Liver (tissue), 9 donors: Measurements from ENCODE around the gene OR2J3. TPM values are rescaled to one million over a fixed set of nuclear protein-coding genes. Genes with fewer than 3 reads are reported as not detected.

ENCODE experiments used
- DNase-seq: peaks from one replicate; pipeline ENCODE4 v3.0.0-alpha.2; 2017; ENCODE audit warnings: low spot score
- H3K27ac ChIP-seq, 2 donors: one replicate each; pipeline ENCODE4 v1.7.0; 2013; ENCODE audit warnings: inconsistent platforms in 2 of 2, low read length in 2 of 2, control low read depth in 1 of 2, low read depth in 1 of 2, mild to moderate bottlenecking in 1 of 2
- H3K27me3 ChIP-seq, 4 donors: one replicate each; pipeline versions ENCODE4 v1.6.1 to v1.7.0; 2013; ENCODE audit warnings: low read length in 3 of 4, inconsistent platforms in 1 of 4, mild to moderate bottlenecking in 1 of 4, moderate library complexity in 1 of 4; ENCODE audit not compliant: control insufficient read depth in 4 of 4, insufficient read depth in 4 of 4
- H3K36me3 ChIP-seq, 4 donors: one replicate each; pipeline versions ENCODE4 v1.6.1 to v1.7.0; 2013; ENCODE audit warnings: low read length in 3 of 4, mild to moderate bottlenecking in 3 of 4, low read depth in 1 of 4, moderate library complexity in 1 of 4; ENCODE audit not compliant: control insufficient read depth in 4 of 4, insufficient read depth in 3 of 4
- H3K4me1 ChIP-seq, 4 donors: one replicate each; pipeline versions ENCODE4 v1.6.1 to v1.7.0; 2013; ENCODE audit warnings: low read length in 3 of 4, mild to moderate bottlenecking in 3 of 4, moderate library complexity in 1 of 4; ENCODE audit not compliant: control insufficient read depth in 4 of 4, insufficient read depth in 4 of 4
- H3K4me3 ChIP-seq, 3 donors: one replicate each; pipeline versions ENCODE4 v1.6.1 to v1.7.0; 2013; ENCODE audit warnings: low read length in 3 of 3, control low read depth in 1 of 3, low read depth in 1 of 3, mild to moderate bottlenecking in 1 of 3
- H3K9ac ChIP-seq, 2 donors: one replicate each; pipeline ENCODE4 v1.7.0; 2013; ENCODE audit warnings: low read length in 2 of 2, mild to moderate bottlenecking in 2 of 2, moderate library complexity in 2 of 2, control low read depth in 1 of 2, low read depth in 1 of 2
- H3K9me3 ChIP-seq, 4 donors: one replicate each; pipeline versions ENCODE4 v1.6.1 to v1.7.0; 2013; ENCODE audit warnings: low read length in 3 of 4; ENCODE audit not compliant: control insufficient read depth in 4 of 4
- ATF3 ChIP-seq: IDR thresholded peaks from 2 replicates; pipeline ENCODE4 v1.6.1; 2016; ENCODE audit warnings: antibody characterized with exemption
- CTCF ChIP-seq: fragments of 150-350 bp; IDR thresholded peaks from 2 replicates; pipeline ENCODE4 v1.5.1; 2017; ENCODE audit warnings: improper control_type of control experiment, low read depth, low read length; ENCODE audit not compliant: missing input control
- FOXA2 ChIP-seq: IDR thresholded peaks from 2 replicates; pipeline ENCODE4 v1.6.1; 2016; ENCODE audit warnings: antibody characterized with exemption
- GABPA ChIP-seq, 2 donors: IDR thresholded peaks in 1 of 2; conservative IDR thresholded peaks in 1 of 2; 2 replicates each; pipeline ENCODE4 v1.6.1; 2016; ENCODE audit warnings: antibody characterized with exemption in 2 of 2, mild to moderate bottlenecking in 1 of 2, moderate library complexity in 1 of 2
- HNF4A ChIP-seq, 2 donors: conservative IDR thresholded peaks; 2 replicates each; pipeline ENCODE4 v1.6.1; 2016; ENCODE audit warnings: antibody characterized with exemption in 2 of 2, mild to moderate bottlenecking in 2 of 2
- HNF4G ChIP-seq: IDR thresholded peaks from 2 replicates; pipeline ENCODE4 v1.6.1; 2016; ENCODE audit warnings: antibody characterized with exemption
- JUND ChIP-seq, 2 donors: IDR thresholded peaks; 2 replicates each; pipeline ENCODE4 v1.6.1; 2016; ENCODE audit warnings: antibody characterized with exemption in 2 of 2
- NR2F2 ChIP-seq: IDR thresholded peaks from 2 replicates; pipeline ENCODE4 v1.6.1; 2016; ENCODE audit warnings: antibody characterized with exemption
- RAD21 ChIP-seq, 2 donors: IDR thresholded peaks; 2 replicates each; pipeline ENCODE4 v1.6.1; 2016; ENCODE audit warnings: antibody characterized with exemption in 2 of 2, mild to moderate bottlenecking in 2 of 2
- REST ChIP-seq: IDR thresholded peaks from 2 replicates; pipeline ENCODE4 v1.6.1; 2016; ENCODE audit warnings: antibody characterized with exemption, mild to moderate bottlenecking
- RXRA ChIP-seq, 2 donors: IDR thresholded peaks; 2 replicates each; pipeline ENCODE4 v1.6.1; 2017 to 2018; ENCODE audit warnings: antibody characterized with exemption in 2 of 2, mild to moderate bottlenecking in 1 of 2
- SP1 ChIP-seq: IDR thresholded peaks from 2 replicates; pipeline ENCODE4 v1.6.1; 2018; ENCODE audit warnings: antibody characterized with exemption, mild to moderate bottlenecking
- TAF1 ChIP-seq: conservative IDR thresholded peaks from 2 replicates; pipeline ENCODE4 v1.6.1; 2016; ENCODE audit warnings: antibody characterized with exemption, mild to moderate bottlenecking
- YY1 ChIP-seq: IDR thresholded peaks from 2 replicates; pipeline ENCODE4 v1.6.1; 2016; ENCODE audit warnings: antibody characterized with exemption, mild to moderate bottlenecking
- WGBS: extraction: QIAGEN DNeasy Blood & Tissue Kit; methylation state at CpG from one replicate; pipeline ENCODE4 v1.1.7; 2013; 5-methylcytosine and 5-hydroxymethylcytosine counted together
- polyA plus RNA-seq, 2 donors: library from polyadenylated mRNA; stranded (reverse) in 1 of 2; unstranded in 1 of 2; fragments of 200-250 nt in 1 of 2; fragments of >200 nt in 1 of 2; fragmentation: Nextera tagmentation in 1 of 2; extraction: Ambion mirVana in 1 of 2; gene quantifications; one replicate each; pipeline versions ENCODE4 v1.2.1 to v1.2.3, GENCODE V29; 2013 to 2015
- total RNA-seq, 2 donors: library from RNA; depleted of rRNA; stranded (reverse); fragments of >200 nt; gene quantifications; one replicate each; pipeline ENCODE4 v1.2.3, GENCODE V29; 2014
- TF ChIP-seq, protein P1 (sequence below): IDR thresholded peaks from 2 replicates; pipeline ENCODE4 v1.6.1; 2016; ENCODE audit warnings: antibody characterized with exemption
- TF ChIP-seq, protein P2 (sequence below): IDR thresholded peaks from 2 replicates; pipeline ENCODE4 v1.6.1; 2016; ENCODE audit warnings: antibody characterized with exemption
- donor health status: healthy.
- donor health status: healthy.
- donor health status: healthy.
- donor health status: healthy.
- donor health status: healthy.

The OR2J3 gene
- total and polyA plus RNA-seq, 4 donors: 0.14 TPM; not detected in 3

DNA sequence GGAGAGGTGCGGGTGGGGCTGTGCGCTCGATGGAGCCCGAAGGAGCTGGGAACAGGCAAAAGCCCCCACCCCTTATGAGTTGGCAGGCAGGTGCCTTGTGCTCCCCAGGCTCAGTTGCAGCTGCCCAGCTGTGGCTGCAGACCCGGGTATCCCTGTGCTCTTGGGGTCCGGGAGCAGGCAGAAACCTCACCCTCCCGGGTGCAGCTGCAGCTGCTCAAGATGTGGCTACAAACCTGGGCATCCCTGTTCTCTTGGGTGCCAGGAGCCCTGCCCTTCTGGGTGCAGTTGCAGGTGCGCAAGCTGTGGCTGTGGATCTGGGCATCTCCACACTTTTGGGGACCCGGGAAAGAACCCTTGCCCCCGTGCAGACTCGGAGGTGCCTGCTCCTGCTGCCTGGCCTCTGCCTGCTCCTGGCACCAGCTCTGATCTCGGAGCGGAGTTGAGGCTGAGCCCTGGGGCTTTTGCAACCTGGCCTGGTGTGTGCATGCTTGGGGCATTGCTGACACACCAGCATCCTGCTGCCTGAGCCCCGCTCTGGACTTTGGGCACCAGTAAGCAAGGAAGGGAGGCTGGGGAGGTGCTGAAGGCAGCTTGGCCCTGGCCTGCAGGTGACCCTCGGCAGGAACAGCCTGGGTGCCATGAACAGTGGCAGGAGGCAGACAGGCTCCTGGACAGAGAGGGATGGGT, 21.6 kb downstream of the OR2J3 start (continued):
- TF ChIP-seq RXRA (IDR thresholded peaks at IDR 0.05): no peak
- no peak for TF ChIP-seq NR2F2
- TF ChIP-seq JUND (IDR thresholded peaks at IDR 0.05): no peak
- TF ChIP-seq REST: no peak
- no peak for TF ChIP-seq ATF3
- no peak for TF ChIP-seq HNF4A (conservative IDR thresholded peaks at IDR 0.05)

- 92% methylated on average over 4 of the region's 4 CpGs for WGBS
- no peaks in the 10 kb centered on the region for H3K27me3 ChIP-seq
- no peak overlapping the region for H3K9ac ChIP-seq
- no peak overlapping the region for H3K27ac ChIP-seq
- H3K36me3 ChIP-seq: no peaks in the 10 kb centered on the region
- H3K4me3 ChIP-seq: no peak overlapping the region
- H3K4me1 ChIP-seq: no peaks in the 10 kb centered on the region
- DNase-seq: no peak
- no peak for TF ChIP-seq CTCF
- TF ChIP-seq YY1: no peak
- no peak for TF ChIP-seq SP1
- no peak for TF ChIP-seq FOXA2
- no peak for TF ChIP-seq REST
- no peak for TF ChIP-seq TAF1
- no peak for TF ChIP-seq GABPA (IDR thresholded peaks at IDR 0.05 in 1 of 2, conservative IDR thresholded peaks at IDR 0.05 in 1 of 2)
- TF ChIP-seq, protein P1, sequence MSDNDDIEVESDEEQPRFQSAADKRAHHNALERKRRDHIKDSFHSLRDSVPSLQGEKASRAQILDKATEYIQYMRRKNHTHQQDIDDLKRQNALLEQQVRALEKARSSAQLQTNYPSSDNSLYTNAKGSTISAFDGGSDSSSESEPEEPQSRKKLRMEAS: no peak
- no peak for TF ChIP-seq RAD21 (IDR thresholded peaks at IDR 0.05)
- no peak for TF ChIP-seq NR2F2
- no peak for TF ChIP-seq JUND (IDR thresholded peaks at IDR 0.05)
- TF ChIP-seq, protein P2, sequence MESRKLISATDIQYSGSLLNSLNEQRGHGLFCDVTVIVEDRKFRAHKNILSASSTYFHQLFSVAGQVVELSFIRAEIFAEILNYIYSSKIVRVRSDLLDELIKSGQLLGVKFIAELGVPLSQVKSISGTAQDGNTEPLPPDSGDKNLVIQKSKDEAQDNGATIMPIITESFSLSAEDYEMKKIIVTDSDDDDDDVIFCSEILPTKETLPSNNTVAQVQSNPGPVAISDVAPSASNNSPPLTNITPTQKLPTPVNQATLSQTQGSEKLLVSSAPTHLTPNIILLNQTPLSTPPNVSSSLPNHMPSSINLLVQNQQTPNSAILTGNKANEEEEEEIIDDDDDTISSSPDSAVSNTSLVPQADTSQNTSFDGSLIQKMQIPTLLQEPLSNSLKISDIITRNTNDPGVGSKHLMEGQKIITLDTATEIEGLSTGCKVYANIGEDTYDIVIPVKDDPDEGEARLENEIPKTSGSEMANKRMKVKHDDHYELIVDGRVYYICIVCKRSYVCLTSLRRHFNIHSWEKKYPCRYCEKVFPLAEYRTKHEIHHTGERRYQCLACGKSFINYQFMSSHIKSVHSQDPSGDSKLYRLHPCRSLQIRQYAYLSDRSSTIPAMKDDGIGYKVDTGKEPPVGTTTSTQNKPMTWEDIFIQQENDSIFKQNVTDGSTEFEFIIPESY: no peak
- no peak for TF ChIP-seq RXRA (IDR thresholded peaks at IDR 0.05)
- no peak for TF ChIP-seq ATF3
- no peak for TF ChIP-seq HNF4G
- no peaks in the 10 kb centered on the region for H3K9me3 ChIP-seq
Measured at GRCh38 chr6:29130644-29131043, 22.8 kb downstream of the OR2J3 start.
